H1 (cell line): Measurements from ENCODE around the gene MAP4K5. TPM values are rescaled to one million over a fixed set of nuclear protein-coding genes. Genes with fewer than 3 reads are reported as not detected.
"Not testable (repeated sequence)": the region's sequence is repeated elsewhere in the genome, so short reads cannot be mapped to it uniquely, and the experiment has no call there.

ENCODE experiments used
- CTCF ChIA-PET: fragments of 300-600 bp; sonication (Branson Sonifier 250); formaldehyde crosslinking; loops from one replicate; lab custom pipeline; 2021; ENCODE audit not compliant: partially characterized antibody; lab: Charles Lee
- POLR2A ChIA-PET: fragments of 300-600 bp; sonication (Branson Sonifier 250); formaldehyde crosslinking; loops from one replicate; lab custom pipeline; 2021; ENCODE audit warnings: inconsistent platforms; ENCODE audit not compliant: partially characterized antibody; lab: Charles Lee
- DNase-seq, 2 experiments: peaks; one replicate each; pipeline versions ENCODE4 v3.0.0 to v3.0.0-alpha.2; 2010 to 2022; ENCODE audit warnings: low spot score in 2 of 2, low read depth in 1 of 2, mixed read lengths in 1 of 2
- FAIRE-seq: peaks from 2 replicates; lab custom pipeline; 2011; peaks lifted over from hg19 to GRCh38; lab: Jason Lieb, UNC
- H2AFZ ChIP-seq: 2 replicates; pipeline ENCODE4 v1.8.1; 2012; ENCODE audit warnings: low read length, inconsistent platforms
- H2AK5ac ChIP-seq: 2 replicates; pipeline ENCODE4 v1.6.1; 2013; ENCODE audit warnings: low read depth, low read length
- H2BK120ac ChIP-seq: replicated peaks from 2 replicates; pipeline ENCODE3; 2013; ENCODE audit warnings: low read depth, low read length, inconsistent platforms
- H2BK12ac ChIP-seq: 2 replicates; pipeline ENCODE4 v1.6.1; 2013; ENCODE audit warnings: low read depth, low read length
- H2BK15ac ChIP-seq: 2 replicates; pipeline ENCODE4 v1.6.1; 2013; ENCODE audit warnings: low read length
- H2BK20ac ChIP-seq: 2 replicates; pipeline ENCODE4 v1.6.1; 2013; ENCODE audit warnings: low read length
- H2BK5ac ChIP-seq: 2 replicates; pipeline ENCODE4 v1.6.1; 2013; ENCODE audit warnings: low read depth, low read length
- H3K14ac ChIP-seq: 2 replicates; pipeline ENCODE4 v1.6.1; 2013; ENCODE audit warnings: inconsistent platforms; ENCODE audit not compliant: insufficient read length
- H3K18ac ChIP-seq: 2 replicates; pipeline ENCODE4 v1.6.1; 2013; ENCODE audit warnings: low read length; ENCODE audit errors: extremely low read depth
- H3K23ac ChIP-seq: 2 replicates; pipeline ENCODE4 v1.6.1; 2013; ENCODE audit warnings: inconsistent platforms; ENCODE audit not compliant: insufficient read length
- H3K23me2 ChIP-seq: 2 replicates; pipeline ENCODE4 v1.6.1; 2013; ENCODE audit warnings: low read depth, low read length
- H3K27ac ChIP-seq: 2 replicates; pipeline ENCODE4 v1.6.1; 2011; ENCODE audit warnings: low read depth, low read length, inconsistent platforms
- H3K27me3 ChIP-seq, 4 experiments: replicated peaks in 1 of 4; 1 replicate in 1 of 4; 2 replicates in 3 of 4; pipeline versions ENCODE4 v1.6.1 to v1.8.1; 2011 to 2013; ENCODE audit warnings: low read length in 3 of 4, mild to moderate bottlenecking in 3 of 4, inconsistent platforms in 2 of 4, mixed read lengths in 2 of 4, moderate library complexity in 1 of 4; ENCODE audit not compliant: control insufficient read depth in 3 of 4, insufficient read depth in 3 of 4; ENCODE audit errors: extremely low read depth in 1 of 4
- H3K36me3 ChIP-seq, 4 experiments: 2 replicates each; pipeline versions ENCODE4 v1.6.1 to v1.8.1; 2011 to 2013; ENCODE audit warnings: mild to moderate bottlenecking in 4 of 4, low read length in 3 of 4, moderate library complexity in 2 of 4, control low read depth in 1 of 4, inconsistent platforms in 1 of 4; ENCODE audit not compliant: insufficient read depth in 4 of 4, control insufficient read depth in 2 of 4
- H3K4ac ChIP-seq: replicated peaks from 2 replicates; pipeline ENCODE3; 2013; ENCODE audit warnings: low read length, low read depth, mixed read lengths, inconsistent platforms; ENCODE audit not compliant: insufficient read length
- H3K4me1 ChIP-seq, 4 experiments: replicated peaks in 1 of 4; 1 replicate in 1 of 4; 2 replicates in 3 of 4; pipeline versions ENCODE4 v1.6.1 to v1.8.1; 2011 to 2013; ENCODE audit warnings: low read length in 3 of 4, inconsistent platforms in 2 of 4, mixed read lengths in 1 of 4; ENCODE audit not compliant: insufficient read depth in 4 of 4, control insufficient read depth in 3 of 4
- H3K4me2 ChIP-seq, 2 experiments: 2 replicates each; pipeline versions ENCODE4 v1.6.1 to v1.8.1; 2011 to 2013; ENCODE audit warnings: low read depth in 2 of 2, low read length in 2 of 2, control low read depth in 1 of 2, inconsistent platforms in 1 of 2, mild to moderate bottlenecking in 1 of 2; ENCODE audit not compliant: insufficient read depth in 1 of 2
- H3K4me3 ChIP-seq, 4 experiments: fragments of 200-600, 300-600 bp in 1 of 4; sonication (generic), shearing (Covaris generic), sonication (Bioruptor Twin) in 1 of 4; 2 replicates each; pipeline versions ENCODE4 v1.5.1 to v1.8.1; 2011 to 2016; ENCODE audit warnings: low read length in 4 of 4, low read depth in 3 of 4, control low read depth in 2 of 4, inconsistent platforms in 2 of 4, mild to moderate bottlenecking in 2 of 4, mixed read lengths in 1 of 4, moderate library complexity in 1 of 4; ENCODE audit not compliant: insufficient read depth in 2 of 4; ENCODE audit errors: extremely low read depth in 1 of 4
- H3K56ac ChIP-seq: replicated peaks from 2 replicates; pipeline ENCODE3; 2013; ENCODE audit warnings: low read depth, mild to moderate bottlenecking, mixed read lengths, low read length, inconsistent platforms; ENCODE audit not compliant: insufficient read length
- H3K79me1 ChIP-seq: 2 replicates; pipeline ENCODE4 v1.6.1; 2013; ENCODE audit warnings: low read depth, low read length, control low read depth
- H3K79me2 ChIP-seq, 2 experiments: 2 replicates each; pipeline versions ENCODE4 v1.6.1 to v1.8.1; 2012 to 2013; ENCODE audit warnings: low read length in 2 of 2, mild to moderate bottlenecking in 2 of 2, inconsistent platforms in 1 of 2; ENCODE audit not compliant: insufficient read depth in 2 of 2, control insufficient read depth in 1 of 2
- H3K9ac ChIP-seq, 4 experiments: replicated peaks in 1 of 4; 1 replicate in 1 of 4; 2 replicates in 3 of 4; pipeline versions ENCODE4 v1.6.1 to v1.8.1; 2011 to 2013; ENCODE audit warnings: low read depth in 3 of 4, low read length in 3 of 4, control low read depth in 2 of 4, mild to moderate bottlenecking in 2 of 4, moderate library complexity in 2 of 4, inconsistent platforms in 1 of 4; ENCODE audit errors: extremely low read depth in 1 of 4
- H3K9me3 ChIP-seq, 2 experiments: 2 replicates each; pipeline versions ENCODE4 v1.6.1 to v1.8.1; 2012 to 2013; ENCODE audit warnings: mild to moderate bottlenecking in 2 of 2, moderate library complexity in 2 of 2, control low read depth in 1 of 2, inconsistent platforms in 1 of 2, low read depth in 1 of 2, low read length in 1 of 2, mixed read lengths in 1 of 2; ENCODE audit not compliant: insufficient read depth in 2 of 2
- H4K20me1 ChIP-seq, 2 experiments: replicated peaks in 1 of 2; 2 replicates each; pipeline versions ENCODE3 to v1.8.1; 2011 to 2013; ENCODE audit warnings: inconsistent platforms in 2 of 2, low read length in 2 of 2, mild to moderate bottlenecking in 1 of 2; ENCODE audit not compliant: insufficient read depth in 2 of 2, control insufficient read depth in 1 of 2
- H4K5ac ChIP-seq: 2 replicates; pipeline ENCODE4 v1.6.1; 2013; ENCODE audit warnings: low read length, low read depth, mixed read lengths, inconsistent platforms; ENCODE audit not compliant: insufficient read length
- H4K8ac ChIP-seq: 2 replicates; pipeline ENCODE4 v1.8.0; 2013; ENCODE audit warnings: mild to moderate bottlenecking, moderate library complexity, low read length, inconsistent platforms; ENCODE audit not compliant: insufficient read depth; ENCODE audit errors: extremely low read depth
- H4K91ac ChIP-seq: replicated peaks from 2 replicates; pipeline ENCODE3; 2013; ENCODE audit warnings: low read length, mixed read lengths, inconsistent platforms; ENCODE audit not compliant: insufficient read length
- WGBS, 2 experiments: shearing (Covaris generic) in 1 of 2; methylation state at CpG; one replicate each; pipeline versions ENCODE4 v1.1.6 to v1.1.7; 2013 to 2015; ENCODE audit warnings: low lambda C conversion rate in 2 of 2, mixed read lengths in 2 of 2, inconsistent platforms in 1 of 2, low coverage in 1 of 2, missing lambda C conversion rate in 1 of 2; ENCODE audit not compliant: insufficient replicate concordance in 2 of 2, insufficient coverage in 1 of 2, insufficient read length in 1 of 2; ENCODE audit errors: extremely low coverage in 1 of 2, missing lambda C conversion rate in 1 of 2; 5-methylcytosine and 5-hydroxymethylcytosine counted together
- polyA plus RNA-seq, 7 experiments: library from polyadenylated mRNA; depleted of rRNA in 3 of 7; stranded (reverse) in 5 of 7; unstranded in 2 of 7; fragments of >200 nt in 5 of 7; fragments of 200-250 nt in 2 of 7; gene quantifications; 1 replicate in 5 of 7; 2 replicates in 1 of 7; 4 replicates in 1 of 7; pipeline versions ENCODE4 v1.2.1 to v1.2.3, GENCODE V29; 2011 to 2013; ENCODE audit warnings: missing spikeins in 2 of 7, mixed read lengths in 2 of 7
- total RNA-seq: library from RNA; stranded (reverse); fragmentation: NEBNext Ultra II Directional; extraction: Animal tissue kit (Norgen Biotek cat#: 25700); gene quantifications from 2 replicates; pipeline ENCODE4 v1.2.1, GENCODE V29; 2021

Gene MAP4K5
- total and polyA plus RNA-seq, 2 of the 8 experiments (the other 6 are each of a cell fraction or from before 2014, with no cell fraction given): 7.6 to 34.5 TPM

DNA sequence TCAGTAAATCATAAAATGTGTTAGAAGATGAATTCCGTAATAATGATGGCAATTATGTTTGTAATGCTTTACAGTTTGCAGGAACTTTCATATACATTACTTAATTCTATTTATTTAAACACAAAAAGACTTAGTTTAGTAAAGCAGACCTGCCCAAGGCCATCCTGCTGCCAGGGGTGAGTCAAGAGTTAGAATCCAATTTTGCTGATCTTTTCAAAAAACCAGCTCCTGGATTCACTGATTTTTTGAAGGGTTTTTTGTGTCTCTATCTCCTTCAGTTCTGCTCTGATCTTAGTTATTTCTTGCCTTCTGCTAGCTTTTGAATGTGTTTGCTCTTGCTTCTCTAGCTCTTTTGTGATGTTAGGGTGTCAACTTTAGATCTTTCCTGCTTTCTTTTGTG is 25.3 kb downstream of the MAP4K5 start:
- FAIRE-seq, H3K9me3 ChIP-seq, H4K5ac ChIP-seq, H3K79me1 ChIP-seq, H3K36me3 ChIP-seq, H2BK12ac ChIP-seq, POLR2A ChIA-PET, H2BK120ac ChIP-seq, H2BK20ac ChIP-seq, H2AK5ac ChIP-seq, H3K23me2 ChIP-seq, H3K4me2 ChIP-seq, H2AFZ ChIP-seq, H2BK15ac ChIP-seq, H3K56ac ChIP-seq, H4K8ac ChIP-seq, H4K91ac ChIP-seq, H3K4ac ChIP-seq, H4K20me1 ChIP-seq, H3K9ac ChIP-seq, CTCF ChIA-PET, H3K23ac ChIP-seq, H2BK5ac ChIP-seq, H3K4me1 ChIP-seq, H3K27me3 ChIP-seq, H3K18ac ChIP-seq, H3K14ac ChIP-seq, H3K4me3 ChIP-seq, H3K27ac ChIP-seq, DNase-seq: not testable (repeated sequence)
- WGBS, 2 experiments: 90% methylated on average over 1 of the region's 1 CpG; no CpG with 5 or more reads in 1 of the 2 experiments
- H3K79me2 ChIP-seq: peaks cover 0 to 44% of the 10 kb centered on the region in 2 experiments; a peak in 3 of 4 replicates
